Skin of body (tissue), 2 donors: ENCODE results near the gene UBP1. TPM values are rescaled to one million over a fixed set of nuclear protein-coding genes. Genes with fewer than 3 reads are reported as not detected.
A peak's percentile ranks its signal among the peaks of the same experiment; 100 is the strongest.
"Not testable (repeated sequence)": the region's sequence is repeated elsewhere in the genome, so short reads cannot be mapped to it uniquely, and the experiment has no call there.

Experiments used
- DNase-seq: peaks from one replicate; lab custom pipeline; 2025; lab: John Stamatoyannopoulos, UW
- total RNA-seq: library from RNA; depleted of rRNA; stranded (reverse); fragments of >200 nt; gene quantifications from one replicate; pipeline ENCODE4 v1.2.3, GENCODE V29; 2014

Gene UBP1
- total RNA-seq = 58.2 TPM

GRCh38 chr3:33440328-33441224, at the start of gene UBP1:
Gene UBP1, minus strand, starts transcription at chr3:33440405. Its CDS starts 557 bp downstream, at chr3:33439848.
- peak; percentile 100 for DNase-seq

DNA sequence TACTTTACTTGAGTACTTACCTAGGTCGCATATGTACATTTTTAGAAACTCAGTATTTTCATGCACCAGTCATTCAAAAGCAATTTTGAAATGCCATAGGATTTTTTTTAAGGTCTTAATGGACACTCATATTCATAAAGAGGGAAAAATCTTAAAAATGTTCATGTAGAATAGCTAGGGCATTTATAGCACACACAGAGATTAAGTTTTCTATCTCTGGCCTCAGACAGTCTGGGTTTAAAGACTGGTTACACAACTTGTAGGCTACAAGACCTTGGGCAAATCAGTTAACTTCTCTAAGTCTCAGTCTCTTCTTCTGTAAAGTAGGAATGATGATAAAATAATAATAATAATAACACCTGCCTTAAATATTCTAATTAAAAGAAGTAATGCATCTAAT, 48.5 kb upstream of the UBP1 start:
- DNase-seq = no peak

DNA sequence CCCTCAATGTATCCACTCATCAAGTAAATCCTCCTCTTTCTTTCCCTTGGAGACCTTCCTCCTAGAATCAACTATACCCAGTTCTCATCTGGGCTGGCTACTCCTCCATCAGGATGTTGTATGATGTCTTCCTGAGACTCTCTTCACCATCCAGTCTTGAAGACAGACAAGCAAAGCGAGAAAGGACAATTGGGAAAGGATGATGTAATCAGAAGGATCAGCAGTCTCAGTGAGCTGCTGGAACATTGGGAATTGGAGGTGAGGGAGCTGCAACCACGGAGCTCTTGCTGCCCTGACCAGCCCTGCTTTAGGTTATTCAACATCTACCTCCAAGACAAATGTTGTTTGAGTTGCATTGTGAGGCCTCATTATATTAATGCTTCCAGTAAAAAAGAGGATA, 48.0 kb upstream of the UBP1 start:
- no peak for DNase-seq

DNA sequence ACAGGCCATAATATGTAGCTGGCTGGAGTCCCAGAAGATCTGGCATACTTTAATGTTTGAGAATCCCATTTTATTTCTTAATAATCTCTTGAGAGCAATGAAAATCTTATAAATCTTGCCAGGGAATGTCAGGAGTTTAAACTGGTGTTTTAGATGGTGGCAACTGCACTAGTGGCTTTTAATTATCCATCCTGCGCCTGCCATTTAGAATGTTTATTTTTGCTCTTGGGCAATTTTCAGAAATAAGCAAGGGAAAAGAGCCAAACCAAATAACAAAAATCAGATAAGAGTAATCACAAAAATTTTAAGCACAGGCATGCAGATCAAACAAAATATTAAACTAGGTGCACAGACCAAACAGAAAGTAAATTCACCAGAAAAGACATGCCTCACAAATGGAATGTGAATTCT, 41.9 kb upstream of the UBP1 start:
- DNase-seq = peak; percentile 38

GRCh38 chr3:33474896-33475295, 34.7 kb upstream of the UBP1 start:
- DNase-seq = no peak

DNA sequence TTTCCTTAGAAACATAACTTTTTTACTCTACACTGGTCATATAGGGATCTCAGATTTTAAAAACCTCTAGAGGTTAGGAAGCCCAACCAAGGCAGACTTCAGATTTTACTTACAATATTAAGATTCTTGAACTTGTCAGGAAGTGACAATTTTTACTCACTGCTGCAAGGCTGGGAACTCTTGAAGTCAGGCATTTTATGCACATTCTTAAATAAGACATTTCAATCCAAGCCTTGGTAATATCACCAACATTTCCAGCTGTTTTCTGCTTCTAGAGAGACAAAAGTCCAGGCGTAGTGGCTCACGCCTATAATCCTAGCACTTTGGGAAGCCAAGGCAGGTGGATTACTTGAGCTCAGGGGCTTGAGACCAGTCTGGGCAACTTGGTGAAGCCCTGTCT, 33.6 kb upstream of the UBP1 start:
- DNase-seq = no peak

- DNase-seq = no peak
These were observed 27.6 kb upstream of the UBP1 start for GRCh38 chr3:33467786-33468185.

DNA sequence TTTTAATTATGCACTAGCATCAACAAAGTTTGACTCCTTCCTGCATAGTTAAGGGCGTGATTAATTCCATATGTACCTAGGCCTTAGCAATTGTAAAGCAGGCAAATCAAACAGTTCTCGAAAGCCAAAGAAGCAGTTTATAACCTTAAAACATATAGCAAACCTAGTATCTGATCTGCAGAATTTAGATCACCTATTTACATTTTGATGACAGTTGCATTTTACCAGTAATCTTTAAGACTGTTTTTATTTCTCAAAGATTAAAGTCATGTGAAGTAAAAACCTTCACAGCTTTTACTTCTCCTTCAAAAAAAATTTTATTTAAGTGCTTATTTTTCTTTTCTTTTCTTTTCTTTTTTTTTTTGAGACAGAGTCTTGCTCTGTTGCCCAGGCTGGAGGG, 20.9 kb upstream of the UBP1 start:
- DNase-seq = no peak

DNA sequence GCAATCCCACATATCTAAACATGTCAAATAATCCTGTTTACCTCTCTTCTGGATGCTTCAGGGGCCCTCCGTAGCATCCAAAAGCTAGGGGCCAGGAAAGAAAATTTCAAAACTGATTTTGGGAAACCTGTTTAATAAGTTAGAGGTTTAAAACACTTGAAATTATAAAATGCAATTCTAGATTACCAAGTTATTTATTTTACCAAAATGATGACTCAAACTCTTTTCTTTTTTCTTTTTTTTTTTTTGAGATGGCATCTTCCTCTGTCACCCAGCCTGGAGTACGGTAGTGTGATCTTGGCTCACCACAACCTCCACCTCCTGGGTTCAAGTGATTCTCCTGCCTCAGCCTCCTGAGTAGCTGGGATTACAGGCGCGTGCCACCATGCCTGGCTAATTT, 19.4 kb upstream of the UBP1 start:
- DNase-seq = not testable (repeated sequence)

DNA sequence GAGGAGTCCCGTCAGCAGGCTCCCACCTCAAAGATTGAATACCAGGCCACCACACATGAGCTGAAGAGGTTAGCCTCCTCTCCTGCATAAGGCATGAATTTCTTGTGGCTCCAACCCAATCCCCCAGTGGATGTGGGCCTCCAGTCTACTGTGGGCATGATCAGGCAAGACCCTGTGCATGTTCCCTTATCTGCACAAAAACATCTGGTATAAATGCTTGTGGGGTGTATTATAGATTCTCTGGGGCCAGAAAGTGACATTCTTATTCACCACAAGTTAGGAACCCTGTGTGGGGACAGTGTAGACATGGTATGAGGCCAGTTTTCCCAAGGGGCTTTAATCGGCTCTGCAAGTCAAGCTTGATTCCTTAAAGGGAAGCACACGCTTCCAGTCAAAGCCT, 18.2 kb upstream of the UBP1 start:
- DNase-seq = no peak

- no peak for DNase-seq
These were observed 16.6 kb upstream of the UBP1 start for GRCh38 chr3:33456756-33457155.

- DNase-seq = no peak
These were observed 13.1 kb upstream of the UBP1 start for GRCh38 chr3:33453331-33453761.

DNA sequence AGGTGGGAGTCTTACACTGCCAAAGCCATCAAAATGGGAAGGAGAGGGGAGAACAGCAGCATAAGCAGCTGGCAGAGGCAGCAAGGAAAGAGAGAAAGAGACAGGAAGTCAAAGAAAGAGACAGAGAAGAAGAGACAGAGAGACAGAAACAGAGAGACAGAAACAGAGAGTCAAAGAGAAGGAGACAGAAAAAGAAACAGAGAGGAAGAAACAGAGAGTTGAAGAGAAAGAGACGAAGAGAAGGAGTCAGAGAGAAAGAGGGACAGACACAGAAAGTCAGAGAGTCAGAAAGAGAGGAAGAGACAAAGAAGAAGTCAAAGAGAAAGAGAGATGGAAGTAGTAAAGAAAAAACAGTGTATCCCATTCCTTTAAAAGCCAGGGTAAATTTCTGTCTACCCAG, 11.8 kb upstream of the UBP1 start:
- DNase-seq = not testable (repeated sequence)

DNA sequence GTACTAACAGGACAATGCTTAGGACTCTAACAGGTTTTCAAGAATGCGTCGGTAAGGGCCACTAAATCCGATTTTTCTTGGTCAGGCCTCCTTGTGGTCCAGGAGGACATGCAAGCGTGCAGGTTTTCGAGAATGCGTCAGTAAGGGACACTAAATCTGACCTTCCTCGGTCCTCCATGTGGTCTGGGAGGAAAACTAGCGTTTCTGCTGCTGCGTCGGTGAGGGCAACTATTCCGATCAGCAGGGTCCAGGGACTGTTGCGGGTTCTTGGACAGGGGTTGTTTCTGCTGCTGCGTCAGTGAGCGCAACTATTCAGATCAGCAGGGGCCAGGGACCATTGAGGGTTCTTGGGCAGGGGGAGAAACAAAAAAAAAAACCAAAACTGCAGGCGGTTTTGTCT, 7.8 kb upstream of the UBP1 start:
- DNase-seq = no peak

- not testable (repeated sequence) for DNase-seq
These were observed 7.0 kb upstream of the UBP1 start for GRCh38 chr3:33447256-33447625.

DNA sequence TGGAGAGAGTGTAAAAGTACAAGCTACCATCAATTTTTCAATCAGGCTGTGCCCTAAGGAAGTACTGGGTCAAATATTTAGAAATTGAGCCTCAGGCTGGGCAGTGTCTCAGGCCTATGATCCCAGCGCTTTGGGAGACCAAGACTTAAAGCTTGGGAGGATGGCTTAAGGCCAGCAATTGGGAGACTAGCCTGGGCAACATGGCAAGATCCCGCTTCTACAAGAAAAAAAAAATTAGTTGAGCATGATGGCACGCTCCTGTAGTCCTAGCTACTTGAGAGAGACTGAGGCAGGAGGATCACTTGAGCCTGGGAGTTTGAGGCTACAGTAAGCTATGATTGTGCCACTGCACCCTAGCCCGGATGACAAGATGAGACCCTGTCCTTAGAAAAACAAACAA, 2.0 kb upstream of the UBP1 start:
- no peak for DNase-seq

DNA sequence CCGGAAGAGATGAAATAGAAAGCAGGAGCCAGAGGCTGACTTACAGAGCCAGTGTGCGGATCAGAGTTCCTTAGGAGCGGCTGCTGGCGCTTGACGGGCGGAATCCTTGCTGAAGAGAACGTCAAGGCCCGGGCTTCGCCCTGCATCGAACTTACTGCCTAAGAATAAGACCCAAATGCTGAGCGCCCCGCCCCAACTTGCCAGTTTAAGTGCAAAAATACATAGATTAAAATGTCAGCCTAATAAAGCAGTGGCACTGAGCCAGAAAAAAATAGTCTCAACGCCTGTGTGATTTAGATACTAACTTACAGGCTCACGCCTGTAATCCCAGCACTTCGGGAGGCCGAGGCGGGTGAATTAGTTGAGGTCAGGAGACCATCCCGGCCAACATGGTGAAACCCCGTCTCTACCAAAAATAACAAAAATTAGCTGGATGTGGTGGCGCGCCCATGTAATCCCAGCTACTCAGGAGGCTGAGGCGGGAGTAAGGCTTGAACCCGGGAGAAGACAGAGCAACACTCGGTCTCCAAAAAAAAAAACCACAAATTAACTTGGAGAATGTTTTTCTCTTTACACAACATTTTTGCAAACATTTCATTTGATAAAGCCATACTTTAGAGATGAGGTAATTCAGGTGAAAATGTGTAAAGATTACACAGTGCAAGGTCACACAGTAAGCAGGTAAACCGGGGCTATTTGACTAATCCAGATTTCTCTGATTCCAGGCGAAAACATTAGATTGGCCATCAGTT, 1.2 kb upstream of the UBP1 start:
- DNase-seq = no peak

DNA sequence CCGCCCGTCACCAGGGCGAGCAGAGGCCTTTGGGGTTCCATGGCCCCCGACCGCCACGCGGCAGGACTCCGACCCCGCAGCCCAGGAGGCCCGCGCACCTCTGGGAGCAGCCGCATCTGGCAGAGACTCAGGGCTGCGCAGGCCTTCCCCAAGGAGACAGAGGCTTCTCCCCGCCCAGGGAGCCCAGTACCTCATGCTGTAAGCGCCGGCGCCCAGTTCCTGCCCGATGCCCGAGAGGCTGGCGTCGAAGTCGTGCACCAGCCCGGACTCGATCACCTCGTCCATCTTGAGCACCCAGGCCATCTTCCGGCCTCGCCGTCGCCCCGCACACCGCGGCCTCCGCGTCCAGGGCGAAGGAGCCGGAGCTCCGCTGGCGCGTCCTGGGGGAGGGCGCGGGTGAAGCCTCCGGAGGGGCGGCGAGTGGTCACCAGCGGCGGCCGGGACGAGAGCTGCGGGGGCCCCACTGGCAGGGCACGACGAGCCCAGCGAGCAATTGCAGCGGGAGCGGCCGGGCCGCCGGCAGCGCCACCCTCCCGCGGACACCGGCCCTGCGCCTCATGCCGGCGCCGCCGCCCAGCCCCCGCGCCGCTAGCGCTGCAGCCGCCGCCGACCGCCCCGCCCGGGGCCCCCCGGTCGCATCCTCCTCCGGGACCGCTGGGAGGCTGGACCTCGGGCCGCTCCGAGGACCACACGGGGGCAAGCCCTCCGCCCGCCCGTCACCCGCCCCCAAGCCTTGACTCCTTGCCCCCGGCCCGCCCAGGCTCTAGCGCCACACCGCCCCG, 468 bp downstream of the UBP1 start:
- DNase-seq = no peak

- DNase-seq = no peak
These were observed 1.2 kb downstream of the UBP1 start for GRCh38 chr3:33438881-33439545.

DNA sequence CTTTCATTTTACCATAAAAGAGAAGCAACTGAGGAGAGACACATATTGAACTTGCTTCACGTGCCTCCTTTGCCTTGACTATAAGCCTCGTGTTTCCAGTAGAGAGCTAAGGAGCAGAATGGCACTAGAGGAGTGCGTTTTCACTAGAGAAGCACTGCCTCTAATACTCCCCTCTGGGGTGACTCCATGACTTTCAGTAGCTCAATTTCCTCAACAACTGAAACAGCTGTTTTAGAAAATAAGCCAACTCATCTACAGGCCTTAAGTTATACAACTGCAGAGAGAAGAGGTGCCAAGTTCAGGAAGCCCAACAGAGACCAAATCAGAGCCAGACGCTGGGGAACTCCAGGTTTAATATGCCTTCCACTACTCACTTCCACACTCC, 1.9 kb downstream of the UBP1 start:
- peak; percentile 39 for DNase-seq

DNA sequence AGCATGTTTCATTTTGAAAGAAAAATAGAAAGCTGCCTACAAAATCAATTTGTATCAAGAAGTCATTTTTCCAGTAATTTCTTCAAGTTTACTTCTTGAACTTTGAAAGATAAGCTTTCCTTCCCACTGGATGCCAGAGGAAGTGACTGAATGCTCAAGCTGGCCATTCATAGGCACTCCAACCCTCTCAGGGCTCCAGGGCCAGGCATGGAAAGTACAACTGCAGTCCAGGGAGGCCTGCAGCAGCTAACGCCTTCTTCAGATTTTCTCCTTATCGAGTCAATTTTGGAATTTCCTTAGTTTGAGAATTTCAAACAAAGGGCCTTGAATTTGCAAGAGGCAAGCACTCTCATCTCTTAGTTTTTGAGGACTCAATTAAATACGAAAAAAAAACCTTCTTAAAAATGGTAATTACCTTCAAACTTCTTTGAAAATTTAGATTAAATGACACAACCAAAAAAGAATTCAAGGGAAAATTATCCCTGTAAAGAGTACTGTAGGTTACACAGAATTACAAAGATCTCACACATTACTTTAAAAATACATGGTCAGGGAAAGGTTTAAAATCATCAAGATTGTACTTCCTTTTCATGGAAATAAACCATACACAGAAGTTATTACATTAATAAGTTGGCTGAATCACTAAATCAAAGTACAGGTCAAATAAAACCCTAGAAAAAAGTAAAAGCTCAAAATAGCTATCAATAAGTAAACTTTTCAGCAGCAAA, 2.5 kb downstream of the UBP1 start:
- no peak for DNase-seq
